GM12891 (cell line): ENCODE measurements around the gene LRMDA.

ENCODE experiments used
- DNase-seq: peaks from one replicate; pipeline ENCODE4 v3.0.0; 2011; ENCODE audit warnings: low spot score; ENCODE audit not compliant: insufficient read length
- FAIRE-seq: peaks from 2 replicates; lab custom pipeline; 2011; peaks lifted over from hg19 to GRCh38; lab: Jason Lieb, UNC
- PAX5 ChIP-seq: IDR thresholded peaks from 2 replicates; pipeline ENCODE4 v1.6.1; 2011; ENCODE audit warnings: low read length, moderate library complexity, mild to moderate bottlenecking; ENCODE audit not compliant: insufficient read depth, severe bottlenecking
- POLR2A ChIP-seq: IDR thresholded peaks from 2 replicates; pipeline ENCODE4 v1.6.1; 2011; ENCODE audit warnings: low read depth, low read length, control low read depth
- POLR2AphosphoS5 ChIP-seq: IDR thresholded peaks from 2 replicates; pipeline ENCODE4 v1.6.1; 2011; ENCODE audit warnings: low read depth, low read length, control low read depth
- POU2F2 ChIP-seq: IDR thresholded peaks from 2 replicates; pipeline ENCODE4 v1.6.1; 2011; ENCODE audit warnings: low read depth, mild to moderate bottlenecking, control low read depth, low read length, moderate library complexity
- SPI1 ChIP-seq: IDR thresholded peaks from 2 replicates; pipeline ENCODE4 v1.6.1; 2011; ENCODE audit warnings: low read depth, low read length, control low read depth
- TAF1 ChIP-seq: IDR thresholded peaks from 2 replicates; pipeline ENCODE4 v1.6.1; 2011; ENCODE audit warnings: low read depth, low read length, control low read depth

The LRMDA gene

GRCh38 chr10:76198287-76199035 is 767.0 kb downstream of the LRMDA start:
- DNase-seq, result no peak
- TF ChIP-seq TAF1 (no peak), POLR2AphosphoS5 (no peak), SPI1 (no peak), POU2F2 (no peak), POLR2A (no peak), PAX5 (no peak)
- FAIRE-seq, result no peak

GRCh38 chr10:76201962-76202361 is 770.5 kb downstream of the LRMDA start:
- TF ChIP-seq TAF1 (no peak), POLR2A (no peak), SPI1 (no peak), POU2F2 (no peak), POLR2AphosphoS5 (no peak), PAX5 (no peak)
- FAIRE-seq, result no peak

DNA sequence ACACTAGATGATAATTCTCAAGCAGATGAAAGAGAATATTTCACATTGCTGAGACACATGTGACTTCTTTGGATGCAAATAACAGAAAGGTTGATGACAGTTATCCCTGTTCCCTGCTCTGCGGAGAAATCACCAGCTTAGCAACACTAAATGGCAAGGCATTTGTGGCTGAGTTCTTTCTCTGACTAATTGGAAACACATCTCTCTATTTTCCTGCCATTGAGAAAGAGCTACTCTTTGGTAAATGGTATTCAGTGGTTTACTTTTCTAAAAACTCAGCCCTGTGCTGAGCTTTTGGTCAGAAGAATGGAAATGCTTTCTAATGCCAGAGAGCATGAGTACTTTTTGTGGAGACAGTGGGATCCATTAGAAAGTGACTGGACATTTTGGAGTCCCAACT is 771.4 kb downstream of the LRMDA start:
- DNase-seq (no peak), FAIRE-seq (no peak)
- no peak for TF ChIP-seq SPI1
- TF ChIP-seq POLR2AphosphoS5, result no peak
- no peak for TF ChIP-seq PAX5
- no peak for TF ChIP-seq POU2F2
- no peak for TF ChIP-seq POLR2A
- TF ChIP-seq TAF1, result no peak

More at GRCh38 chr10:76201962-76202361, 770.5 kb downstream of the LRMDA start:
- DNase-seq, result no peak

DNA sequence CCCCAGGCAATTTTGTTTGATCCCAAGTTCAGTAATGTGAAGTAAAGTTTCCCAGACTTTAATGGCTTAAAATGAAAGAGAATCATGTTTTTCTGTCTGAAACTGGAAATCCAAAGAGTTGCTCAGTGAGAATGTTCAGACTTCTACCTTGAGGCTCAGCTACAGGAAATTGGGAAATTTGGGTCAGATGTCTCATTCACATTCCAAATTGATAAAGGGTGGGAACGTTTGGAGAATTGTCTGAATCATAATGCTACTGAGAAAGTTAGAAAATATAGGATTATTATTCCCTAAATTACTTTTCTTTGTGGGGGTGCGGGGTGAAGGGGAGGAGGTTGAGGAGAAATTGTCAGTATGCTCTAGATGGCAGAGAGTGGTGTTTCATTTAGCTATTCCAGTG is 773.9 kb downstream of the LRMDA start:
- TF ChIP-seq SPI1 (no peak), TAF1 (no peak), POU2F2 (no peak), POLR2AphosphoS5 (no peak), PAX5 (no peak), POLR2A (no peak)
- FAIRE-seq (no peak), DNase-seq (no peak)

- no peak for FAIRE-seq
- DNase-seq, result no peak
- TF ChIP-seq POLR2A, result no peak
- no peak for TF ChIP-seq POLR2AphosphoS5
- TF ChIP-seq SPI1, result no peak
- no peak for TF ChIP-seq POU2F2
- TF ChIP-seq TAF1, result no peak
- no peak for TF ChIP-seq PAX5
Measured at GRCh38 chr10:76206797-76207352, 775.5 kb downstream of the LRMDA start.

GRCh38 chr10:76209135-76209534 is 777.7 kb downstream of the LRMDA start:
- DNase-seq (no peak), FAIRE-seq (no peak)

DNA sequence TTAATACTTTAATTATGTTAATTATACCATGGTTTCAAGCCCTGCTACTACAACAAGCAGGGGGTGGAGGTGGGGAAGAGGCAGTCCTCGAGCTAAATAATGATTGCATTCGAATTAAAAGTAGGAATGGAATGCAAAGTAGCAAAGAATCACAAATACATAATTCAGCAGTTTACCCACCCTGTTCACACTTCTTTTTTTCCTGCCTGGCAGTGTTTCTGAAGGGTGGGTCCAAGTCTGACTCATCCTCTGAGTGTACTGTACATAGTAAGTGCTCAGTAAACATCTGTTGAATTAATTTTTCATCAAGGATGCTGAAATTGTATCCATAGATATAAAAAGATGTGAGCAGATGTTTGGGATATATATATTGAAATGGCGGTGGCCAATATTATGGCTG is 778.8 kb downstream of the LRMDA start:
- FAIRE-seq (no peak), DNase-seq (no peak)
- TF ChIP-seq POU2F2, result no peak
- TF ChIP-seq POLR2A, result no peak
- no peak for TF ChIP-seq POLR2AphosphoS5
- no peak for TF ChIP-seq SPI1
- no peak for TF ChIP-seq PAX5
- no peak for TF ChIP-seq TAF1

More at GRCh38 chr10:76209135-76209534, 777.7 kb downstream of the LRMDA start:
- TF ChIP-seq POLR2A, result no peak
- no peak for TF ChIP-seq SPI1
- TF ChIP-seq POLR2AphosphoS5, result no peak

GRCh38 chr10:76211691-76212090 is 780.3 kb downstream of the LRMDA start:
- no peak for DNase-seq
- no peak for FAIRE-seq
- no peak for TF ChIP-seq POLR2A
- TF ChIP-seq PAX5, result no peak
- TF ChIP-seq POU2F2, result no peak
- TF ChIP-seq POLR2AphosphoS5, result no peak
- no peak for TF ChIP-seq TAF1
- TF ChIP-seq SPI1, result no peak

- TF ChIP-seq POLR2AphosphoS5 (no peak), POU2F2 (no peak), PAX5 (no peak)
- DNase-seq, result no peak
- no peak for FAIRE-seq
Measured at GRCh38 chr10:76213876-76214275, 782.5 kb downstream of the LRMDA start.

GRCh38 chr10:76218035-76218434 is 786.6 kb downstream of the LRMDA start:
- no peak for DNase-seq
- TF ChIP-seq POU2F2 (no peak), TAF1 (no peak), PAX5 (no peak), POLR2A (no peak), SPI1 (no peak), POLR2AphosphoS5 (no peak)
- no peak for FAIRE-seq
